GM23338 (cell line): ENCODE results near the gene MAMDC2. TPM values are rescaled to one million over a fixed set of nuclear protein-coding genes. Genes with fewer than 3 reads are reported as not detected.

Source experiments
- ATAC-seq: fragments of 200-7000 bp; cut with Tn5 transposase; 3 replicates; pipeline ENCODE4 v1.9.1; 2020
- DNase-seq: peaks from one replicate; pipeline ENCODE4 v3.0.0-alpha.2; 2015; ENCODE audit warnings: low spot score
- H2AFZ ChIP-seq: fragments of 200-600 bp; sonication (generic); 2 replicates; pipeline ENCODE4 v1.8.0; 2016; ENCODE audit warnings: antibody characterized with exemption, mild to moderate bottlenecking, moderate library complexity
- H3F3A ChIP-seq: fragments of 200-600 bp; sonication (generic); replicated peaks from 2 replicates; pipeline ENCODE4 v1.8.0; 2017; ENCODE audit warnings: antibody characterized with exemption, mixed run types, low read depth
- H3K27ac ChIP-seq: fragments of 200-600 bp; sonication (generic); 2 replicates; pipeline ENCODE4 v1.6.1; 2016; ENCODE audit warnings: low read depth
- H3K27me3 ChIP-seq: fragments of 200-600 bp; sonication (generic); 2 replicates; pipeline ENCODE4 v1.8.0; 2016; ENCODE audit warnings: mild to moderate bottlenecking, mixed run types, moderate library complexity; ENCODE audit not compliant: insufficient read depth
- H3K36me3 ChIP-seq: fragments of 200-600 bp; sonication (generic); 2 replicates; pipeline ENCODE4 v1.8.0; 2016; ENCODE audit warnings: mild to moderate bottlenecking; ENCODE audit not compliant: insufficient read depth
- H3K4me1 ChIP-seq: fragments of 200-600 bp; sonication (generic); 2 replicates; pipeline ENCODE4 v1.8.0; 2016; ENCODE audit warnings: mild to moderate bottlenecking, moderate library complexity; ENCODE audit not compliant: insufficient read depth
- H3K4me2 ChIP-seq: fragments of 200-600 bp; sonication (generic); 2 replicates; pipeline ENCODE4 v1.7.1; 2017; ENCODE audit warnings: mixed run types
- H3K4me3 ChIP-seq: fragments of 200-600 bp; sonication (generic); 2 replicates; pipeline ENCODE4 v1.6.1; 2016; ENCODE audit warnings: mixed run types
- H3K79me2 ChIP-seq: fragments of 200-600 bp; sonication (generic); replicated peaks from 2 replicates; pipeline ENCODE4 v1.8.0; 2017; ENCODE audit warnings: mild to moderate bottlenecking; ENCODE audit not compliant: insufficient read depth
- H3K9me2 ChIP-seq: fragments of 200-600 bp; sonication (generic); 2 replicates; pipeline ENCODE4 v1.8.0; 2017; ENCODE audit not compliant: insufficient read depth
- H4K20me1 ChIP-seq: fragments of 200-600 bp; sonication (generic); replicated peaks from 2 replicates; pipeline ENCODE4 v1.8.0; 2017; ENCODE audit warnings: mild to moderate bottlenecking; ENCODE audit not compliant: insufficient read depth
- H3K27ac Mint-ChIP-seq: 2 replicates; pipeline ENCODE4 v1.8.0; 2020; ENCODE audit warnings: inconsistent platforms, mild to moderate bottlenecking, moderate library complexity, mixed read lengths
- H3K27me3 Mint-ChIP-seq: 3 replicates; pipeline ENCODE4 v1.8.0; 2022; ENCODE audit warnings: low read depth, mild to moderate bottlenecking, moderate library complexity, mixed read lengths, inconsistent platforms; ENCODE audit not compliant: insufficient read depth, poor library complexity
- H3K36me3 Mint-ChIP-seq: 3 replicates; pipeline ENCODE4 v1.8.0; 2021; ENCODE audit warnings: low read depth, mild to moderate bottlenecking, inconsistent platforms, moderate library complexity, mixed read lengths
- H3K4me1 Mint-ChIP-seq: 3 replicates; pipeline ENCODE4 v1.8.0; 2020; ENCODE audit warnings: mild to moderate bottlenecking, inconsistent platforms, mixed read lengths
- H3K4me3 Mint-ChIP-seq: 3 replicates; pipeline ENCODE4 v1.8.0; 2021; ENCODE audit warnings: moderate library complexity, mild to moderate bottlenecking, inconsistent platforms, mixed read lengths
- H3K9me3 Mint-ChIP-seq: 3 replicates; pipeline ENCODE4 v1.8.0; 2020; ENCODE audit warnings: moderate library complexity, mild to moderate bottlenecking, inconsistent platforms, mixed read lengths
- CREB1 ChIP-seq: fragments of 250-450 bp; sonication (Bioruptor Pico); IDR thresholded peaks from 2 replicates; pipeline ENCODE4 v1.5.0; 2020; ENCODE audit warnings: low read depth, mild to moderate bottlenecking, moderate library complexity
- CTCF ChIP-seq, 2 experiments: fragments of 200-600 bp in 1 of 2; sonication (generic) in 1 of 2; conservative IDR thresholded peaks; 2 replicates each; pipeline versions ENCODE4 v1.5.1 to v1.6.1; 2016 to 2017; ENCODE audit warnings: antibody characterized with exemption in 2 of 2, low read depth in 2 of 2, mild to moderate bottlenecking in 2 of 2, moderate library complexity in 1 of 2
- ETS1 ChIP-seq: IDR thresholded peaks from 2 replicates; pipeline ENCODE4 v1.6.1; 2016; ENCODE audit warnings: antibody characterized with exemption
- EZH2 ChIP-seq: fragments of 200-600 bp; sonication (generic); IDR thresholded peaks from one replicate; pipeline ENCODE4 v1.8.0; 2017; ENCODE audit warnings: antibody characterized with exemption, mild to moderate bottlenecking, low read depth; ENCODE audit not compliant: unreplicated experiment
- EZH2phosphoT487 ChIP-seq: fragments of 200-600 bp; sonication (generic); IDR thresholded peaks from one replicate; pipeline ENCODE4 v1.8.1; 2018; ENCODE audit warnings: antibody characterized with exemption; ENCODE audit not compliant: unreplicated experiment
- JUNB ChIP-seq: IDR thresholded peaks from one replicate; pipeline ENCODE4 v1.6.1; 2016; ENCODE audit warnings: antibody characterized with exemption; ENCODE audit not compliant: unreplicated experiment
- NANOG ChIP-seq: IDR thresholded peaks from 2 replicates; pipeline ENCODE4 v1.6.1; 2016; ENCODE audit warnings: antibody characterized with exemption, borderline replicate concordance
- POLR2AphosphoS5 ChIP-seq: IDR thresholded peaks from 2 replicates; pipeline ENCODE4 v1.6.1; 2016; ENCODE audit warnings: antibody characterized with exemption, low read depth
- REST ChIP-seq: IDR thresholded peaks from one replicate; pipeline ENCODE4 v1.6.1; 2018; ENCODE audit warnings: antibody characterized with exemption; ENCODE audit not compliant: unreplicated experiment
- STAT1 ChIP-seq: IDR thresholded peaks from one replicate; pipeline ENCODE4 v1.6.1; 2016; ENCODE audit warnings: antibody characterized with exemption; ENCODE audit not compliant: unreplicated experiment
- ZNF114 ChIP-seq: fragments of 250-450 bp; sonication (Bioruptor Pico); IDR thresholded peaks from 2 replicates; pipeline ENCODE4 v1.5.0; 2020; ENCODE audit warnings: mild to moderate bottlenecking, moderate library complexity
- ZNF331 ChIP-seq: fragments of 250-450 bp; sonication (Bioruptor Pico); IDR thresholded peaks from 2 replicates; pipeline ENCODE4 v1.5.0; 2020; ENCODE audit warnings: low read depth, mild to moderate bottlenecking, moderate library complexity
- ZNF462 ChIP-seq: fragments of 250-450 bp; sonication (Bioruptor Pico); IDR thresholded peaks from 2 replicates; pipeline ENCODE4 v1.5.0; 2020; ENCODE audit warnings: mild to moderate bottlenecking, moderate library complexity
- polyA plus RNA-seq: library from polyadenylated mRNA; unstranded; fragments of >200 nt; fragmentation: Nextera tagmentation; extraction: Ambion mirVana; gene quantifications from 2 replicates; pipeline ENCODE4 v1.2.1, GENCODE V29; 2016
- total RNA-seq: library from RNA; depleted of rRNA; stranded (reverse); fragments of >200 nt; shearing (Covaris generic); gene quantifications from 2 replicates; pipeline ENCODE4 v1.2.3, GENCODE V29; 2014

MAMDC2 gene
- total and polyA plus RNA-seq, 2 experiments from 2014 or later, result 7.7 to 19.6 TPM

GRCh38 chr9:70076678-70077077 lies 33.0 kb downstream of the MAMDC2 start:
- no peaks in the 10 kb centered on the region for H3K36me3 ChIP-seq
- no peak overlapping the region for H3K4me3 Mint-ChIP-seq
- DNase-seq, result no peak
- no peak overlapping the region for H3K27ac Mint-ChIP-seq
- no peaks in the 10 kb centered on the region for H3K27me3 ChIP-seq
- TF ChIP-seq STAT1, result no peak
- no peak for TF ChIP-seq JUNB
- TF ChIP-seq ETS1, result no peak
- no peak for TF ChIP-seq CTCF (conservative IDR thresholded peaks at IDR 0.05; ENCODE audit: low read depth in 2 of 2)
- TF ChIP-seq EZH2phosphoT487, result no peak
- TF ChIP-seq ZNF114, result no peak
- TF ChIP-seq CREB1, result no peak
- TF ChIP-seq POLR2AphosphoS5, result no peak
- no peak for TF ChIP-seq NANOG
- TF ChIP-seq EZH2, result no peak
- no peak for TF ChIP-seq REST
- no peak for TF ChIP-seq ZNF462
- no peak for TF ChIP-seq ZNF331 (CRISPR knock-in tag)
- no peaks in the 10 kb centered on the region for H3K9me3 Mint-ChIP-seq
- no peaks in the 10 kb centered on the region for H3K9me2 ChIP-seq
- no peak overlapping the region for H3K27ac ChIP-seq
- no peaks in the 10 kb centered on the region for H3K27me3 Mint-ChIP-seq
- no peaks in the 10 kb centered on the region for H3K79me2 ChIP-seq
- peaks cover 24% of the 10 kb centered on the region for H3K4me1 Mint-ChIP-seq
- H3K4me2 ChIP-seq, result no peak overlapping the region
- H4K20me1 ChIP-seq, result no peaks in the 10 kb centered on the region
- H3K4me1 ChIP-seq, result peaks cover 33% of the 10 kb centered on the region
- H3K36me3 Mint-ChIP-seq, result no peaks in the 10 kb centered on the region
- no peaks in the 10 kb centered on the region for H3F3A ChIP-seq
- no peak overlapping the region for H2AFZ ChIP-seq
- ATAC-seq, result no peak
- H3K4me3 ChIP-seq, result no peak overlapping the region
